H1 (cell line): Measurements from ENCODE around the gene PAK1IP1.

ENCODE experiments used
- BACH1 ChIP-seq: IDR thresholded peaks from 2 replicates; pipeline ENCODE4 v1.6.1; 2012; ENCODE audit warnings: low read length, improper control_type of control experiment
- CBX5 ChIP-seq: fragments of 300-800, 300-1000 bp; sonication (generic); IDR thresholded peaks from 2 replicates; pipeline ENCODE4 v1.7.1; 2016; ENCODE audit warnings: antibody characterized with exemption, low read length, low read depth
- CTCF ChIP-seq, 3 experiments: IDR thresholded peaks; 1 replicate in 2 of 3; 2 replicates in 1 of 3; pipeline versions ENCODE4 v1.5.1 to v1.6.1; 2011; ENCODE audit warnings: low read length in 3 of 3, mild to moderate bottlenecking in 3 of 3, inconsistent platforms in 2 of 3, low read depth in 1 of 3, moderate library complexity in 1 of 3; ENCODE audit not compliant: insufficient read depth in 1 of 3; ENCODE audit errors: control extremely low read depth in 1 of 3
- EP300 ChIP-seq, 2 experiments: IDR thresholded peaks; 1 replicate in 1 of 2; 2 replicates in 1 of 2; pipeline ENCODE4 v1.6.1; 2011 to 2012; ENCODE audit warnings: low read depth in 2 of 2, low read length in 2 of 2, mild to moderate bottlenecking in 2 of 2, borderline replicate concordance in 1 of 2, inconsistent platforms in 1 of 2, moderate library complexity in 1 of 2
- GABPA ChIP-seq: IDR thresholded peaks from 2 replicates; pipeline ENCODE4 v1.6.1; 2011; ENCODE audit warnings: mild to moderate bottlenecking, low read length, moderate library complexity, borderline replicate concordance; ENCODE audit not compliant: insufficient read depth
- JUND ChIP-seq: IDR thresholded peaks from 2 replicates; pipeline ENCODE4 v1.6.1; 2011; ENCODE audit warnings: mild to moderate bottlenecking, improper control_type of control experiment, low read length
- POLR2A ChIP-seq, 2 experiments: IDR thresholded peaks; 1 replicate in 1 of 2; 2 replicates in 1 of 2; pipeline ENCODE4 v1.6.1; 2011; ENCODE audit warnings: low read depth in 2 of 2, low read length in 2 of 2, mild to moderate bottlenecking in 2 of 2; ENCODE audit errors: control extremely low read depth in 1 of 2
- POLR2AphosphoS5 ChIP-seq: IDR thresholded peaks from 2 replicates; pipeline ENCODE4 v1.6.1; 2011; ENCODE audit warnings: low read depth, low read length
- RAD21 ChIP-seq, 2 experiments: IDR thresholded peaks in 1 of 2; conservative IDR thresholded peaks in 1 of 2; 2 replicates each; pipeline ENCODE4 v1.6.1; 2011; ENCODE audit warnings: low read depth in 2 of 2, low read length in 2 of 2, improper control_type of control experiment in 1 of 2, inconsistent platforms in 1 of 2, mild to moderate bottlenecking in 1 of 2, moderate library complexity in 1 of 2
- RFX5 ChIP-seq: IDR thresholded peaks from 2 replicates; pipeline ENCODE4 v1.6.1; 2011; ENCODE audit warnings: low read depth, low read length, improper control_type of control experiment, borderline replicate concordance
- TAF1 ChIP-seq: IDR thresholded peaks from 2 replicates; pipeline ENCODE4 v1.6.1; 2011; ENCODE audit warnings: mild to moderate bottlenecking, low read depth, low read length
- TF ChIP-seq, protein P1 (sequence below): IDR thresholded peaks from 2 replicates; pipeline ENCODE4 v1.6.1; 2011; ENCODE audit warnings: low read depth, mild to moderate bottlenecking, low read length; ENCODE audit not compliant: insufficient read depth

DNA sequence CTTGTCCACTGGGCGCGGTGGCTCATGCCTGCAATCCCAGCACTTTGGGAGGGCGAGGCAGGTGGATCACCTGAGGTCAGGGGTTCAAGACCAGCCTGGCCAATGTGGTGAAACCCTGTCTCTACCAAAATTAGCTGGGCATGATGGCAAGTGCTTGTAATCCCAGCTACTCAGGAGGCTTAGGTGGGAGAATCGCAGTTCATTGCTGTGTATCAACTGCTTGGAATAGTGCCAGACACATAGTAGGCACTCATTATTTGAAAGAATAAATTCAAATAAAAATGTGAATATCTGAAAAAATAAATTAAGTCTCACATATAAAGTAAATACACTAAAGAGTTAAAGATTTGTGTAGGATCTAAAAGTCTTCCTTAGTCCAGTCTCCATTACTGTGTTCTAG, 1.9 kb downstream of the PAK1IP1 start:
- no peak for TF ChIP-seq CTCF (IDR thresholded peaks at IDR 0.05; ENCODE audit: control extremely low read depth in 1 of 3, insufficient read depth in 1 of 3, low read depth in 1 of 3, low read length in 3 of 3)
- no peak for TF ChIP-seq TAF1
- TF ChIP-seq RFX5, result no peak
- TF ChIP-seq, protein P1, sequence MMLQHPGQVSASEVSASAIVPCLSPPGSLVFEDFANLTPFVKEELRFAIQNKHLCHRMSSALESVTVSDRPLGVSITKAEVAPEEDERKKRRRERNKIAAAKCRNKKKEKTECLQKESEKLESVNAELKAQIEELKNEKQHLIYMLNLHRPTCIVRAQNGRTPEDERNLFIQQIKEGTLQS, result no peak
- TF ChIP-seq EP300 (IDR thresholded peaks at IDR 0.05; ENCODE audit: borderline replicate concordance in 1 of 2, low read depth in 2 of 2, low read length in 2 of 2), result no peak
- no peak for TF ChIP-seq POLR2A (IDR thresholded peaks at IDR 0.05; ENCODE audit: control extremely low read depth in 1 of 2, low read depth in 2 of 2, low read length in 2 of 2)
- TF ChIP-seq POLR2AphosphoS5, result no peak
- no peak for TF ChIP-seq JUND
- no peak for TF ChIP-seq GABPA
- TF ChIP-seq RAD21 (IDR thresholded peaks at IDR 0.05 in 1 of 2, conservative IDR thresholded peaks at IDR 0.05 in 1 of 2; ENCODE audit: low read depth in 2 of 2, low read length in 2 of 2), result no peak
- TF ChIP-seq CBX5, result no peak
- no peak for TF ChIP-seq BACH1
